RWPE1 (cell line): ENCODE results near the gene CDC42SE2.

Experiments used
- CTCF ChIA-PET: fragments of 350-600 bp; sonication (Branson Sonifier 250); formaldehyde crosslinking; extraction: SDS; loops from one replicate; lab custom pipeline; 2021; lab: Yijun Ruan, JAX
- POLR2A ChIA-PET: fragments of 400-600 bp; formaldehyde crosslinking; extraction: SDS; loops from one replicate; lab custom pipeline; 2020; ENCODE audit warnings: antibody characterized with exemption; ENCODE audit not compliant: low non-redundant PET; lab: Yijun Ruan, JAX
- DNase-seq: peaks from one replicate; pipeline ENCODE4 v3.0.0; 2012; ENCODE audit warnings: low spot score
- H3K27ac ChIP-seq: fragments of 450-650 bp; 2 replicates; pipeline ENCODE4 v1.5.1; 2017
- CTCF ChIP-seq: fragments of 450-650 bp; conservative IDR thresholded peaks from 2 replicates; pipeline ENCODE4 v1.5.1; 2017; ENCODE audit warnings: low read depth, mild to moderate bottlenecking

CDC42SE2 gene

DNA sequence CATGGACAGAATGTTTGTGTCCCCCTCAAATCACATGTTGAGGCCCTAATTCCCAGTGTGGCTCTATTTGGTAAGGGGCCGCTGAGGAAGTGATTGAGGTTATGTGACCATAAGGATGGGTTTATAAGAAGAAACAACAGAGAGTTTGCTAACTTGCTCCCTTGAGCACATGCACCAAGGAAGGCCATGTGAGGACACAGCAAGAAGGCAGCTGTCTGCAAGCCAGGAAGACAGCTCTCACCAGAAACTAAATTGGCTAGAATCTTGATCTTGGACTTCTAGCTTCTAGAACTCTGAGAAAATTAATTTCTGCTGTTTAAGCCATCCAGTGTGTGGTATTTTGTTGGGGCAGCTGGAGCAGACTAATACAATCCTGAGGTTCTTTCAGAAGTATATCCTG, 35.2 kb upstream of the CDC42SE2 start:
- ChIA-PET POLR2A (no interaction called here), CTCF (interaction anchor here (0.5 kb wide), 1 partner anchor 49 kb away, joined by 8 read pairs; no protein-coding TSS in a partner anchor)
- no peak overlapping the region for H3K27ac ChIP-seq
- DNase-seq, result no peak
- TF ChIP-seq CTCF, result no peak

- no peak for DNase-seq
- POLR2A ChIA-PET, result no interaction called here
- CTCF ChIA-PET, result interaction anchor here (0.6 kb wide), 2 partner anchors 318 to 1060 kb away, joined by 3 to 4 read pairs; no protein-coding TSS in a partner anchor
- no peak for TF ChIP-seq CTCF
- no peak overlapping the region for H3K27ac ChIP-seq
These were observed 34.2 kb upstream of the CDC42SE2 start for GRCh38 chr5:131229623-131230022.

GRCh38 chr5:131230406-131230805, 33.4 kb upstream of the CDC42SE2 start:
- ChIA-PET CTCF (no interaction called here), POLR2A (no interaction called here)
- DNase-seq, result no peak
- no peak overlapping the region for H3K27ac ChIP-seq
- no peak for TF ChIP-seq CTCF

DNA sequence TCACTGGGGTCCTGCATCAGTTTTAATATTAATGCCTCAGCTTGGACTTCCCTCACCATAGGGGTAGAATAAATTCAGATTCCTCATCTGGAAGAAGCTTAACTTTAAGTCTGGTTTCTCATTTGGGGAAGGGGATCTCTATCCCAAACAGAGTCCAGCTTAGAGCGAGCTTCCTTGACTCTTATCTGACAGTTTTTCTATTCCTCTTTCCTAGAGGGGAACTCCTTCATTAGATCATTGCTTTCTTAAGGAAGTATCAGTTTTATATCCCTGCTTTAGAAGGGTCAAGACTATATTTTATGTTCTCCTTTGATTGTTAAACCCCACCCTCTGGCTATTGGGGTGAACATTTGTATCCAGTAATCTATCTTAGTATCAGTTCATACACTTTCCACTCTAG, 24.2 kb upstream of the CDC42SE2 start:
- ChIA-PET POLR2A (no interaction called here), CTCF (interaction anchor here (0.6 kb wide), 2 partner anchors 121 to 1502 kb away, joined by 3 read pairs; no protein-coding TSS in a partner anchor)
- no peak for DNase-seq
- TF ChIP-seq CTCF, result no peak
- no peak overlapping the region for H3K27ac ChIP-seq

GRCh38 chr5:131242728-131243255, 21.1 kb upstream of the CDC42SE2 start:
- H3K27ac ChIP-seq, result peak overlapping the region; percentile 49
- DNase-seq, result peak; percentile 53
- POLR2A ChIA-PET, result no interaction called here
- CTCF ChIA-PET, result no interaction called here
- no peak for TF ChIP-seq CTCF

DNA sequence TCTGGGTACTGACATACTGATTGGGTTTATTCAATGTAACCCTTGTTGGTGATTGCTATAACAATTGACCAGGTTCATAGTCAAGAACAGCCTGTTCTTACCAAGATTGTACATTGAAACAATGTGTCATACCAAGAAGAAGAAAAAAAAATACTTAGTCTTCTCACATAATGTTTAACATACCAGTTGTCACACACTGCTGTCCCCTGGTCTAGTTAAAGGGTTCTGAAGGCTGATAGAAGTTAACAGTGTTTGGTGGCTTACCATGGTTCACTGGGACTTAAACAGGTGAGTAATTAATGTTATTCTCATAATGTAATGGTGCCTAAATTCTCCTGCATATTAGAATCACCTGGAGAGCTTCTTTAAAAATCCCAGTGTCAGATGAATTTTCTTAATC, 18.5 kb upstream of the CDC42SE2 start:
- CTCF ChIA-PET, result interaction anchor here (0.5 kb wide), 1 partner anchor 12 kb away, joined by 3 read pairs; no protein-coding TSS in a partner anchor
- H3K27ac ChIP-seq, result no peak overlapping the region
- TF ChIP-seq CTCF, result no peak
- POLR2A ChIA-PET, result no interaction called here
- no peak for DNase-seq
